BE2C (cell line): ENCODE measurements around the gene PDE8A.

ENCODE experiments used
- DNase-seq: peaks from one replicate; pipeline ENCODE4 v3.0.0-alpha.2; 2020
- H3K27me3 ChIP-seq: fragments of 250-450 bp; sonication (Bioruptor Pico); 2 replicates; pipeline ENCODE4 v1.5.1; 2020; ENCODE audit warnings: mild to moderate bottlenecking
- H3K36me3 ChIP-seq: fragments of 250-450 bp; sonication (Bioruptor Pico); 2 replicates; pipeline ENCODE4 v1.5.1; 2020; ENCODE audit warnings: mild to moderate bottlenecking
- H3K4me1 ChIP-seq: fragments of 250-450 bp; sonication (Bioruptor Pico); 2 replicates; pipeline ENCODE4 v1.5.1; 2020
- H3K4me3 ChIP-seq: 2 replicates; pipeline ENCODE4 v1.5.1; 2011; ENCODE audit warnings: low read depth, low read length
- H3K9me3 ChIP-seq: fragments of 250-450 bp; sonication (Bioruptor Pico); 2 replicates; pipeline ENCODE4 v1.5.1; 2020
- CTCF ChIP-seq: IDR thresholded peaks from 2 replicates; pipeline ENCODE4 v1.5.1; 2012; ENCODE audit warnings: mild to moderate bottlenecking, low read depth, low read length

Gene PDE8A

DNA sequence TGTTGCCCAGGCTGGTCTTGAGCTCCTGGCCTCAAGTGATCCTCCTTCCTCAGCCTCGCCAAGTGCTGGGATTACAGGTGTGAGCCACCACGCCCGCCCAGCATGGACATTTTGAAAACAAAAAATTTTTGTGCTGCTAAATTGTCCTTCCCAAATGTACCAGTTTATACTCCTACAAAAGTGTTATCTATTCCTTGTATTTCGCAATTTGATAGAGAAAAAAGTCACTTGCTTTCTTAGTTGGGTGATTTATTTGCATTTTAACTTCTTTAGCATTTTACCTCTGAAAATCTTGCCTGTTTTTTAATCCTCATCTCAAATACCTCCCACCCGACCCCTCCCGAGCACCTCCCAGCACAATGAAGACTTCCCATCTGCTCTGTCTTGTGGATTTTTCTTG, 46.8 kb downstream of the PDE8A start:
- H3K4me3 ChIP-seq, result no peak overlapping the region

GRCh38 chr15:85029221-85029620, 47.6 kb downstream of the PDE8A start:
- no peaks in the 10 kb centered on the region for H3K27me3 ChIP-seq
- peaks cover 27% of the 10 kb centered on the region for H3K4me1 ChIP-seq
- no peak for TF ChIP-seq CTCF
- H3K9me3 ChIP-seq, result no peaks in the 10 kb centered on the region
- no peak for DNase-seq
- no peak overlapping the region for H3K4me3 ChIP-seq
- H3K36me3 ChIP-seq, result no peaks in the 10 kb centered on the region

More for the DNA sequence above, 46.8 kb downstream of the PDE8A start:
- H3K36me3 ChIP-seq, result no peaks in the 10 kb centered on the region
- TF ChIP-seq CTCF, result no peak
- peaks cover 27% of the 10 kb centered on the region for H3K4me1 ChIP-seq
- no peaks in the 10 kb centered on the region for H3K9me3 ChIP-seq
- no peak for DNase-seq
- H3K27me3 ChIP-seq, result no peaks in the 10 kb centered on the region

DNA sequence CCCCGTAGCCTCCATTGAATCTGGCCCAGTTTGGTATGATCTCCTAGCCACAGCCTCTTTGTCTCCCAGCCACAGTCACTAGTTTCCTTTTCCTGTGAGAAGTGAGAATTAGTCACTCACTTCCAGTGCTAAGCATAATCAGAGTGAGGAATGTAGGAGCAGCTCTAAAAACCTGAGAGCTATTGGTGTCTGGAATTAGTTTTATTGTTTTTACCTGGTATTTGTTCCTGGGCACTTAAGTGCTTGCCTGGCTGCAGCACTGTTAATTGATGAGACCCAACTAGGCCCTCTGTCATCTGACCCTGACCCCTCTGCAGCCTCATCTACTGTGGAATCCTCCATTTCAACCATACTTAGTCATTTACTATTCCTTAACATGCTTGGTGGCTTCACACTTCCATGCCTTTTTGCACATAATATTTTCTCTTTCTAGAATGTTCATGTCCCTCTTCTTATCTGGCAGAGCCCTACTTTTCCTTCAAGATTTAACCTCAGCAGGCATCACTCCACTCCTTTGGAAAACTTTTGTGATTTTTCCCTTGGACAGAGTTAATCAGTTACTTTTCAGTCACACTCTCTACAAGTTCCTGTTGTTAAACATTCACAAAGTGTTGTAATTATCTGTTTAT, 48.8 kb downstream of the PDE8A start:
- no peaks in the 10 kb centered on the region for H3K9me3 ChIP-seq
- H3K4me3 ChIP-seq, result no peak overlapping the region
- no peaks in the 10 kb centered on the region for H3K27me3 ChIP-seq
- no peak for DNase-seq
- H3K36me3 ChIP-seq, result no peaks in the 10 kb centered on the region
- H3K4me1 ChIP-seq, result peaks cover 18% of the 10 kb centered on the region
- TF ChIP-seq CTCF, result no peak

GRCh38 chr15:85031086-85031943, 49.7 kb downstream of the PDE8A start:
- no peak for TF ChIP-seq CTCF
- no peaks in the 10 kb centered on the region for H3K27me3 ChIP-seq
- no peak overlapping the region for H3K4me3 ChIP-seq
- peaks cover 9% of the 10 kb centered on the region for H3K4me1 ChIP-seq
- H3K9me3 ChIP-seq, result no peaks in the 10 kb centered on the region
- DNase-seq, result no peak
- H3K36me3 ChIP-seq, result no peaks in the 10 kb centered on the region

DNA sequence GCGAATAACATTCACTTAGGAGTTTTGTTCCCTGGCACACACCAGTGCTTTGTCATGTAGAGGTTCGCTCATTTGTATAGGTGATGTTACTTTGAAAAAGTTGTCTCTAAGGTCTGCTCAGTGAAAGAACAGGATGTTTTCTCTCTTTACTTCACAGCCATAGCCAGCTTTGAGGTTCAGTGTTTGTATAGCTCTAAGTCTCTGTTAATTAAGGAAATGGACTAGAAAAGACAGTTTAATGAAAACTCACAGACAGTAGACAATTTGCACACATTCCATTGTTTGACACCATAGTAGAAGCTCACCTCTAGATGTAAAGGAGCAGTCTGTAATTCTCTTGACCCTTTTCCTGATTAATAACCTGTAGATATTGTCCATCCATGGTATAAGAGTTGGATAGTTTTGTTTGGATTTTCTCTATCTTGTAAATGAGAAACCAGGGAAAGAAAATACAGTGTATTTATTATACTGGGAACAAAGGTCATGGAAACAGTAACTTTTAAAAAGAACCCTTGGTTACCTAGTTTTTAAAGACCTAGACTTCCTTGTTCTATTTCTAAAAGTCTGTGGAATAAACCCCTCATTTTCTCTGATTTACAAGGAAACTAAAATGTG, 50.4 kb downstream of the PDE8A start:
- DNase-seq, result no peak
- Histone ChIP-seq H3K4me1 (peaks cover 6% of the 10 kb centered on the region), H3K4me3 (no peak overlapping the region), H3K36me3 (no peaks in the 10 kb centered on the region), H3K9me3 (no peaks in the 10 kb centered on the region), H3K27me3 (no peaks in the 10 kb centered on the region)
- no peak for TF ChIP-seq CTCF
